GM12864 (cell line): ENCODE results near the gene KLF3.

ENCODE experiments used
- DNase-seq: peaks from one replicate; pipeline ENCODE4 v3.0.0-alpha.2; 2011; ENCODE audit warnings: low read depth
- H3K4me3 ChIP-seq: 2 replicates; pipeline ENCODE4 v1.5.1; 2011; ENCODE audit warnings: mild to moderate bottlenecking, low read depth, low read length, control low read depth
- CTCF ChIP-seq: IDR thresholded peaks from 2 replicates; pipeline ENCODE4 v1.5.1; 2011; ENCODE audit warnings: low read depth, mild to moderate bottlenecking, moderate library complexity, low read length, control low read depth, inconsistent platforms; ENCODE audit errors: missing control alignments

KLF3 gene

GRCh38 chr4:38673130-38673978, 9.4 kb downstream of the KLF3 start:
- H3K4me3 ChIP-seq, result no peak overlapping the region
- no peak for DNase-seq

GRCh38 chr4:38674258-38675144, 10.5 kb downstream of the KLF3 start:
- no peak for DNase-seq
- TF ChIP-seq CTCF, result no peak
- H3K4me3 ChIP-seq, result no peak overlapping the region

More at GRCh38 chr4:38673130-38673978, 9.4 kb downstream of the KLF3 start:
- TF ChIP-seq CTCF, result no peak

GRCh38 chr4:38675146-38676121, 11.4 kb downstream of the KLF3 start:
- TF ChIP-seq CTCF, result peak; percentile 75
- no peak overlapping the region for H3K4me3 ChIP-seq
- peak; percentile 71 for DNase-seq

GRCh38 chr4:38676986-38677385, 13.0 kb downstream of the KLF3 start:
- no peak for DNase-seq
- no peak overlapping the region for H3K4me3 ChIP-seq
- no peak for TF ChIP-seq CTCF

GRCh38 chr4:38677441-38677840, 13.4 kb downstream of the KLF3 start:
- DNase-seq, result no peak
- TF ChIP-seq CTCF, result no peak
- H3K4me3 ChIP-seq, result no peak overlapping the region

GRCh38 chr4:38678078-38678477, 14.1 kb downstream of the KLF3 start:
- no peak for DNase-seq
- H3K4me3 ChIP-seq, result no peak overlapping the region

More at GRCh38 chr4:38678078-38678477, 14.1 kb downstream of the KLF3 start:
- no peak for TF ChIP-seq CTCF
